Neural progenitor cell (in vitro differentiated cells): ENCODE results near the gene ZFPM1.

ENCODE experiments used
- CTCF ChIP-seq: fragments of 200-600 bp; sonication (generic); IDR thresholded peaks from 2 replicates; pipeline ENCODE4 v1.5.1; 2017; ENCODE audit warnings: antibody characterized with exemption, mild to moderate bottlenecking
- EZH2 ChIP-seq: fragments of 200-600 bp; sonication (generic); IDR thresholded peaks from 2 replicates; pipeline ENCODE4 v1.6.1; 2017; ENCODE audit warnings: antibody characterized with exemption, mild to moderate bottlenecking, moderate library complexity
- EZH2phosphoT487 ChIP-seq: fragments of 200-600 bp; sonication (generic); IDR thresholded peaks from 2 replicates; pipeline ENCODE4 v1.6.1; 2017; ENCODE audit warnings: antibody characterized with exemption

- TF ChIP-seq EZH2 (no peak), CTCF (no peak), EZH2phosphoT487 (no peak)
These were observed 82.2 kb downstream of the ZFPM1 start for GRCh38 chr16:88535191-88535856.
